HG03342 (cell line): ENCODE data around the gene PM20D2.

Experiments
- ATAC-seq: cut with Tn5 transposase; IDR thresholded peaks from one replicate; pipeline ENCODE4 v1.9.1; 2021; ENCODE audit warnings: mild to moderate bottlenecking, moderate library complexity; ENCODE audit not compliant: unreplicated experiment

PM20D2 gene

GRCh38 chr6:89200706-89201215, 54.9 kb downstream of the PM20D2 start:
- ATAC-seq: no peak

GRCh38 chr6:89204096-89204495, 58.2 kb downstream of the PM20D2 start:
- no peak for ATAC-seq

GRCh38 chr6:89205819-89206218, 60.0 kb downstream of the PM20D2 start:
- no peak for ATAC-seq

GRCh38 chr6:89208551-89208950, 62.7 kb downstream of the PM20D2 start:
- no peak for ATAC-seq

- no peak for ATAC-seq
Measured at GRCh38 chr6:89209457-89209856, 63.6 kb downstream of the PM20D2 start.

GRCh38 chr6:89212472-89212871, 66.6 kb downstream of the PM20D2 start:
- no peak for ATAC-seq

GRCh38 chr6:89214197-89214596, 68.3 kb downstream of the PM20D2 start:
- no peak for ATAC-seq
